RWPE1 (cell line): Measurements from ENCODE around the gene GNA14.
"Not testable (repeated sequence)": the region's sequence is repeated elsewhere in the genome, so short reads cannot be mapped to it uniquely, and the experiment has no call there.

Experiments
- CTCF ChIA-PET: fragments of 350-600 bp; sonication (Branson Sonifier 250); formaldehyde crosslinking; extraction: SDS; loops from one replicate; lab custom pipeline; 2021; lab: Yijun Ruan, JAX
- POLR2A ChIA-PET: fragments of 400-600 bp; formaldehyde crosslinking; extraction: SDS; loops from one replicate; lab custom pipeline; 2020; ENCODE audit warnings: antibody characterized with exemption; ENCODE audit not compliant: low non-redundant PET; lab: Yijun Ruan, JAX
- DNase-seq: peaks from one replicate; pipeline ENCODE4 v3.0.0; 2012; ENCODE audit warnings: low spot score
- H3K27ac ChIP-seq: fragments of 450-650 bp; 2 replicates; pipeline ENCODE4 v1.5.1; 2017
- CTCF ChIP-seq: fragments of 450-650 bp; conservative IDR thresholded peaks from 2 replicates; pipeline ENCODE4 v1.5.1; 2017; ENCODE audit warnings: low read depth, mild to moderate bottlenecking

Gene GNA14

GRCh38 chr9:77643871-77644270 is 4.3 kb downstream of the GNA14 start:
- H3K27ac ChIP-seq: no peak overlapping the region
- CTCF ChIA-PET: interaction anchor here (0.6 kb wide), 1 partner anchor 1540 kb away, joined by 4 read pairs; no protein-coding TSS in a partner anchor
- POLR2A ChIA-PET: no interaction called here
- TF ChIP-seq CTCF: no peak
- no peak for DNase-seq

- POLR2A ChIA-PET: no interaction called here
- no peak for DNase-seq
- no peak overlapping the region for H3K27ac ChIP-seq
- no peak for TF ChIP-seq CTCF
- CTCF ChIA-PET: interaction anchor here (0.6 to 0.8 kb wide), 2 partner anchors 8 to 425 kb away, joined by 3 to 4 read pairs; no protein-coding TSS in a partner anchor
Observed at GRCh38 chr9:77640741-77641580, 7.2 kb downstream of the GNA14 start.

- no peak overlapping the region for H3K27ac ChIP-seq
- TF ChIP-seq CTCF: no peak
- ChIA-PET POLR2A (no interaction called here), CTCF (interaction anchor here (0.5 kb wide), 1 partner anchor 564 kb away, joined by 3 read pairs; no protein-coding TSS in a partner anchor)
- DNase-seq: no peak
Observed at GRCh38 chr9:77632652-77633051, 15.5 kb downstream of the GNA14 start.

- H3K27ac ChIP-seq, POLR2A ChIA-PET, DNase-seq: not testable (repeated sequence)
- CTCF ChIA-PET: interaction anchor here (0.6 kb wide), 1 partner anchor 115 kb away, joined by 4 read pairs; no protein-coding TSS in a partner anchor
Observed at GRCh38 chr9:77628864-77629263, 19.3 kb downstream of the GNA14 start.

- CTCF ChIA-PET: no interaction called here
- TF ChIP-seq CTCF: no peak
- POLR2A ChIA-PET: no interaction called here
- DNase-seq: no peak
- H3K27ac ChIP-seq: no peak overlapping the region
Observed at GRCh38 chr9:77616191-77616590, 31.9 kb downstream of the GNA14 start.

GRCh38 chr9:77614645-77615044 is 33.5 kb downstream of the GNA14 start:
- ChIA-PET CTCF (no interaction called here), POLR2A (no interaction called here)
- no peak for TF ChIP-seq CTCF
- DNase-seq: no peak
- H3K27ac ChIP-seq: no peak overlapping the region

- TF ChIP-seq CTCF: no peak
- DNase-seq: no peak
- ChIA-PET CTCF (no interaction called here), POLR2A (no interaction called here)
- no peak overlapping the region for H3K27ac ChIP-seq
Observed at GRCh38 chr9:77606526-77606925, 41.6 kb downstream of the GNA14 start.
